Measurements from ENCODE around the gene VPS9D1.

The VPS9D1 gene

GRCh38 chr16:89720813-89721545 is at the start of gene VPS9D1, which contains the start of gene ZNF276:
VPS9D1 (minus strand) TSS chr16:89720898; CDS start chr16:89720861, 37 bp downstream.
ZNF276 (plus strand) TSS chr16:89721537; CDS start chr16:89721641, 104 bp downstream.
- DNase-seq: peak; percentile 85 to 92

GRCh38 chr16:89770367-89770766 is 49.7 kb upstream of the VPS9D1 start:
- DNase-seq: no peak

GRCh38 chr16:89765292-89765830 is 44.7 kb upstream of the VPS9D1 start:
- no peak for DNase-seq

GRCh38 chr16:89764711-89765201 is 44.1 kb upstream of the VPS9D1 start:
- DNase-seq: peak in 1 of 2 donors; percentile 21

- DNase-seq: no peak
Measured at GRCh38 chr16:89761304-89761922, 40.7 kb upstream of the VPS9D1 start.

- DNase-seq: no peak
Measured at GRCh38 chr16:89759746-89760340, 39.1 kb upstream of the VPS9D1 start.

GRCh38 chr16:89749637-89750036 is 28.9 kb upstream of the VPS9D1 start:
- no peak for DNase-seq

- no peak for DNase-seq
Measured at GRCh38 chr16:89748921-89749320, 28.2 kb upstream of the VPS9D1 start.

- DNase-seq: no peak
Measured at GRCh38 chr16:89748076-89748475, 27.4 kb upstream of the VPS9D1 start.

GRCh38 chr16:89746043-89746442 is 25.3 kb upstream of the VPS9D1 start:
- DNase-seq: no peak

- DNase-seq: no peak
Measured at GRCh38 chr16:89744813-89745212, 24.1 kb upstream of the VPS9D1 start.

GRCh38 chr16:89742948-89743347 is 22.2 kb upstream of the VPS9D1 start:
- DNase-seq: no peak

GRCh38 chr16:89741342-89742014 is 20.8 kb upstream of the VPS9D1 start:
- no peak for DNase-seq

GRCh38 chr16:89739383-89739782 is 18.7 kb upstream of the VPS9D1 start:
- DNase-seq: no peak

- DNase-seq: no peak
Measured at GRCh38 chr16:89738538-89739317, 18.0 kb upstream of the VPS9D1 start.

- DNase-seq: no peak
Measured at GRCh38 chr16:89738072-89738377, 17.3 kb upstream of the VPS9D1 start.

GRCh38 chr16:89737341-89738071 is 16.8 kb upstream of the VPS9D1 start:
- peak in 1 of 2 donors; percentile 34 for DNase-seq

- no peak for DNase-seq
Measured at GRCh38 chr16:89736554-89736953, 15.9 kb upstream of the VPS9D1 start.

- DNase-seq: no peak
Measured at GRCh38 chr16:89733792-89734191, 13.1 kb upstream of the VPS9D1 start.

GRCh38 chr16:89733322-89733721 is 12.6 kb upstream of the VPS9D1 start:
- DNase-seq: no peak

- DNase-seq: no peak
Measured at GRCh38 chr16:89732918-89733242, 12.2 kb upstream of the VPS9D1 start.
